HepG2 (cell line): ENCODE measurements around the gene COQ3. TPM values are rescaled to one million over a fixed set of nuclear protein-coding genes. Genes with fewer than 3 reads are reported as not detected.

Source experiments
- ADNP ChIP-seq: sonication (generic); formaldehyde crosslinking; IDR thresholded peaks from 2 replicates; pipeline ENCODE4 v1.4.0; 2020; ENCODE audit warnings: missing genetic modification reagents
- ARHGAP35 ChIP-seq: sonication (generic); formaldehyde crosslinking; IDR thresholded peaks from 2 replicates; pipeline ENCODE4 v1.9.0; 2022; ENCODE audit warnings: mild to moderate bottlenecking, inconsistent platforms, moderate library complexity, missing genetic modification reagents, borderline replicate concordance
- ARID2 ChIP-seq: sonication (generic); formaldehyde crosslinking; IDR thresholded peaks from 2 replicates; pipeline ENCODE4 v1.8.1; 2022; ENCODE audit warnings: mild to moderate bottlenecking, missing genetic modification reagents, borderline replicate concordance
- BHLHE40 ChIP-seq: IDR thresholded peaks from 2 replicates; pipeline ENCODE4 v1.6.1; 2011; ENCODE audit warnings: low read length, improper control_type of control experiment
- CCAR2 ChIP-seq: fragments of 200-400 bp; formaldehyde crosslinking; optimal IDR thresholded peaks from 2 replicates; pipeline ENCODE3; 2018; ENCODE audit warnings: low read depth, mild to moderate bottlenecking, low read length, moderate library complexity
- GPN1 ChIP-seq: sonication (generic); formaldehyde crosslinking; IDR thresholded peaks from 2 replicates; pipeline ENCODE4 v1.5.1; 2020; ENCODE audit warnings: missing genetic modification reagents, borderline replicate concordance
- KAT2B ChIP-seq: fragments of 150-350 bp; IDR thresholded peaks from 2 replicates; pipeline ENCODE4 v1.6.1; 2014; ENCODE audit warnings: low read depth, low read length, borderline replicate concordance
- KDM6A ChIP-seq: IDR thresholded peaks from 2 replicates; pipeline ENCODE4 v1.6.1; 2016; ENCODE audit warnings: low read depth
- MYC ChIP-seq: sonication (generic); formaldehyde crosslinking; IDR thresholded peaks from 2 replicates; pipeline ENCODE4 v1.9.0; 2021; ENCODE audit warnings: missing genetic modification reagents, borderline replicate concordance
- RAD51 ChIP-seq: fragments of 450-650 bp; IDR thresholded peaks from 2 replicates; pipeline ENCODE4 v1.6.1; 2016; ENCODE audit warnings: borderline replicate concordance
- RFXAP ChIP-seq: sonication (generic); formaldehyde crosslinking; IDR thresholded peaks from 2 replicates; pipeline ENCODE4 v1.4.0; 2020; ENCODE audit warnings: missing genetic modification reagents, borderline replicate concordance
- SALL2 ChIP-seq: sonication (generic); formaldehyde crosslinking; IDR thresholded peaks from 2 replicates; pipeline ENCODE4 v1.8.1; 2023; ENCODE audit warnings: mild to moderate bottlenecking, missing genetic modification reagents, inconsistent platforms
- SRY ChIP-seq: sonication (generic); formaldehyde crosslinking; IDR thresholded peaks from 2 replicates; pipeline ENCODE4 v1.8.0; 2022; ENCODE audit warnings: mild to moderate bottlenecking, missing genetic modification reagents
- THAP11 ChIP-seq: IDR thresholded peaks from 2 replicates; pipeline ENCODE4 v1.6.1; 2016; ENCODE audit warnings: missing biosample characterization, missing genetic modification reagents
- TOE1 ChIP-seq: sonication (generic); formaldehyde crosslinking; IDR thresholded peaks from 2 replicates; pipeline ENCODE4 v1.4.0; 2020; ENCODE audit warnings: mild to moderate bottlenecking, missing genetic modification reagents
- ZBTB1 ChIP-seq: sonication (generic); formaldehyde crosslinking; IDR thresholded peaks from 2 replicates; pipeline ENCODE4 v1.4.0; 2020; ENCODE audit warnings: missing genetic modification reagents, borderline replicate concordance
- ZBTB8A ChIP-seq: sonication (generic); formaldehyde crosslinking; IDR thresholded peaks from 2 replicates; pipeline ENCODE4 v1.4.0; 2020; ENCODE audit warnings: mild to moderate bottlenecking, low read depth, missing genetic modification reagents, borderline replicate concordance
- ZFYVE20 ChIP-seq: sonication (generic); formaldehyde crosslinking; IDR thresholded peaks from 2 replicates; pipeline ENCODE4 v1.8.0; 2023; ENCODE audit warnings: low read depth, mild to moderate bottlenecking, moderate library complexity, missing genetic modification reagents, borderline replicate concordance
- ZNF251 ChIP-seq: sonication (generic); formaldehyde crosslinking; IDR thresholded peaks from 2 replicates; pipeline ENCODE4 v1.9.0; 2021; ENCODE audit warnings: mild to moderate bottlenecking, missing genetic modification reagents
- ZNF280B ChIP-seq: sonication (generic); formaldehyde crosslinking; IDR thresholded peaks from 2 replicates; pipeline ENCODE4 v1.5.0; 2020; ENCODE audit warnings: missing genetic modification reagents, mild to moderate bottlenecking, borderline replicate concordance
- ZNF3 ChIP-seq: IDR thresholded peaks from 2 replicates; pipeline ENCODE4 v1.7.0; 2017; ENCODE audit warnings: inconsistent platforms
- ZNF331 ChIP-seq: sonication (generic); formaldehyde crosslinking; IDR thresholded peaks from 2 replicates; pipeline ENCODE4 v1.4.0; 2020; ENCODE audit warnings: missing genetic modification reagents
- polyA plus RNA-seq, 8 experiments: library from polyadenylated mRNA; depleted of rRNA in 3 of 8; stranded (reverse) in 7 of 8; unstranded in 1 of 8; fragments of >200 nt; fragmentation: Illumina TruSeq in 4 of 8; extraction: Trizol in 4 of 8; gene quantifications; 2 replicates each; pipeline versions ENCODE4 v1.2.1 to v1.2.3, GENCODE V29; 2011 to 2016; ENCODE audit warnings: low read depth in 4 of 8, missing spikeins in 1 of 8, mixed read lengths in 1 of 8; ENCODE audit not compliant: insufficient read depth in 1 of 8
- total RNA-seq, 5 experiments: library from RNA; depleted of rRNA; stranded (reverse); fragments of >200 nt; fragmentation: Illumina TruSeq; extraction: Trizol; gene quantifications; 2 replicates each; pipeline ENCODE4 v1.2.3, GENCODE V29; 2016; ENCODE audit warnings: low read depth in 1 of 5
- TF ChIP-seq, protein P1 (sequence below): sonication (generic); formaldehyde crosslinking; IDR thresholded peaks from 2 replicates; pipeline ENCODE4 v1.4.0; 2020; ENCODE audit warnings: missing genetic modification reagents, borderline replicate concordance
- TF ChIP-seq, protein P2 (sequence below): IDR thresholded peaks from 2 replicates; pipeline ENCODE4 v1.6.1; 2016; ENCODE audit warnings: low read depth, borderline replicate concordance
- TF ChIP-seq, protein P3 (sequence below): sonication (generic); formaldehyde crosslinking; IDR thresholded peaks from 2 replicates; pipeline ENCODE4 v1.4.0; 2020; ENCODE audit warnings: low read depth, mild to moderate bottlenecking, missing genetic modification reagents

COQ3 gene
- total and polyA plus RNA-seq, 2 of the 13 experiments (the other 11 are each of a cell fraction or from before 2014, with no cell fraction given): 5.3 to 20.5 TPM

GRCh38 chr6:99393698-99394531 is at the start of gene COQ3 (continued):
- TF ChIP-seq, protein P1, sequence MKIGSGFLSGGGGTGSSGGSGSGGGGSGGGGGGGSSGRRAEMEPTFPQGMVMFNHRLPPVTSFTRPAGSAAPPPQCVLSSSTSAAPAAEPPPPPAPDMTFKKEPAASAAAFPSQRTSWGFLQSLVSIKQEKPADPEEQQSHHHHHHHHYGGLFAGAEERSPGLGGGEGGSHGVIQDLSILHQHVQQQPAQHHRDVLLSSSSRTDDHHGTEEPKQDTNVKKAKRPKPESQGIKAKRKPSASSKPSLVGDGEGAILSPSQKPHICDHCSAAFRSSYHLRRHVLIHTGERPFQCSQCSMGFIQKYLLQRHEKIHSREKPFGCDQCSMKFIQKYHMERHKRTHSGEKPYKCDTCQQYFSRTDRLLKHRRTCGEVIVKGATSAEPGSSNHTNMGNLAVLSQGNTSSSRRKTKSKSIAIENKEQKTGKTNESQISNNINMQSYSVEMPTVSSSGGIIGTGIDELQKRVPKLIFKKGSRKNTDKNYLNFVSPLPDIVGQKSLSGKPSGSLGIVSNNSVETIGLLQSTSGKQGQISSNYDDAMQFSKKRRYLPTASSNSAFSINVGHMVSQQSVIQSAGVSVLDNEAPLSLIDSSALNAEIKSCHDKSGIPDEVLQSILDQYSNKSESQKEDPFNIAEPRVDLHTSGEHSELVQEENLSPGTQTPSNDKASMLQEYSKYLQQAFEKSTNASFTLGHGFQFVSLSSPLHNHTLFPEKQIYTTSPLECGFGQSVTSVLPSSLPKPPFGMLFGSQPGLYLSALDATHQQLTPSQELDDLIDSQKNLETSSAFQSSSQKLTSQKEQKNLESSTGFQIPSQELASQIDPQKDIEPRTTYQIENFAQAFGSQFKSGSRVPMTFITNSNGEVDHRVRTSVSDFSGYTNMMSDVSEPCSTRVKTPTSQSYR (CRISPR knock-in tag): no peak
- TF ChIP-seq ZNF251 (CRISPR knock-in tag) (no peak), RAD51 (no peak), SRY (peak; percentile 55; the same call in 1 of the 2 replicates), ARID2 (no peak), CCAR2 (no peak), KDM6A (CRISPR knock-in tag) (0 out of 2 replicates have a peak, but pooled peaks have one; percentile 24), ZBTB1 (CRISPR knock-in tag) (no peak), ADNP (CRISPR knock-in tag) (no peak), ZNF331 (CRISPR knock-in tag) (no peak), KAT2B (no peak), TOE1 (CRISPR knock-in tag) (no peak), ARHGAP35 (CRISPR knock-in tag) (no peak), ZNF280B (peak; percentile 72; the same call in 1 of the 2 replicates), ZFYVE20 (CRISPR knock-in tag) (no peak), GPN1 (no peak), SALL2 (CRISPR knock-in tag) (no peak), ZBTB8A (0 out of 2 replicates have a peak, but pooled peaks have one; percentile 31), BHLHE40 (no peak), MYC (CRISPR knock-in tag) (peak; percentile 62), ZNF3 (CRISPR knock-in tag) (no peak), THAP11 (CRISPR knock-in tag) (peak; percentile 56; the same call in 1 of the 2 replicates), RFXAP (CRISPR knock-in tag) (no peak)
- TF ChIP-seq, protein P2, sequence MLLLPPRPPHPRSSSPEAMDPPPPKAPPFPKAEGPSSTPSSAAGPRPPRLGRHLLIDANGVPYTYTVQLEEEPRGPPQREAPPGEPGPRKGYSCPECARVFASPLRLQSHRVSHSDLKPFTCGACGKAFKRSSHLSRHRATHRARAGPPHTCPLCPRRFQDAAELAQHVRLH (CRISPR knock-in tag): no peak
- TF ChIP-seq, protein P3, sequence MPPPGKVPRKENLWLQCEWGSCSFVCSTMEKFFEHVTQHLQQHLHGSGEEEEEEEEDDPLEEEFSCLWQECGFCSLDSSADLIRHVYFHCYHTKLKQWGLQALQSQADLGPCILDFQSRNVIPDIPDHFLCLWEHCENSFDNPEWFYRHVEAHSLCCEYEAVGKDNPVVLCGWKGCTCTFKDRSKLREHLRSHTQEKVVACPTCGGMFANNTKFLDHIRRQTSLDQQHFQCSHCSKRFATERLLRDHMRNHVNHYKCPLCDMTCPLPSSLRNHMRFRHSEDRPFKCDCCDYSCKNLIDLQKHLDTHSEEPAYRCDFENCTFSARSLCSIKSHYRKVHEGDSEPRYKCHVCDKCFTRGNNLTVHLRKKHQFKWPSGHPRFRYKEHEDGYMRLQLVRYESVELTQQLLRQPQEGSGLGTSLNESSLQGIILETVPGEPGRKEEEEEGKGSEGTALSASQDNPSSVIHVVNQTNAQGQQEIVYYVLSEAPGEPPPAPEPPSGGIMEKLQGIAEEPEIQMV (CRISPR knock-in tag): peak; percentile 77
